HepG2 (cell line): Measurements from ENCODE around the gene DLX4. TPM values are rescaled to one million over a fixed set of nuclear protein-coding genes. Genes with fewer than 3 reads are reported as not detected.

Source experiments
- ATF3 ChIP-seq: sonication (generic); formaldehyde crosslinking; IDR thresholded peaks from 2 replicates; pipeline ENCODE4 v1.4.0; 2020; ENCODE audit warnings: missing genetic modification reagents
- FLYWCH1 ChIP-seq: sonication (generic); formaldehyde crosslinking; IDR thresholded peaks from 2 replicates; pipeline ENCODE4 v1.8.1; 2023; ENCODE audit warnings: mild to moderate bottlenecking, missing genetic modification reagents
- FOXC1 ChIP-seq: sonication (generic); formaldehyde crosslinking; IDR thresholded peaks from 2 replicates; pipeline ENCODE4 v1.8.0; 2022; ENCODE audit warnings: mild to moderate bottlenecking, missing genetic modification reagents, borderline replicate concordance
- GABPA ChIP-seq, 2 experiments: IDR thresholded peaks; 2 replicates each; pipeline ENCODE4 v1.6.1; 2011 to 2016; ENCODE audit warnings: low read depth in 2 of 2, low read length in 1 of 2, missing biosample characterization in 1 of 2, missing genetic modification characterization in 1 of 2
- GFI1 ChIP-seq: sonication (generic); formaldehyde crosslinking; IDR thresholded peaks from 2 replicates; pipeline ENCODE4 v1.5.0; 2020; ENCODE audit warnings: missing genetic modification reagents, mild to moderate bottlenecking, borderline replicate concordance
- HNRNPLL ChIP-seq: fragments of 200-400 bp; formaldehyde crosslinking; IDR thresholded peaks from 2 replicates; pipeline ENCODE4 v1.6.1; 2017; ENCODE audit warnings: mild to moderate bottlenecking, low read depth, low read length; ENCODE audit not compliant: poor library complexity, severe bottlenecking
- KDM1A ChIP-seq: IDR thresholded peaks from 2 replicates; pipeline ENCODE4 v1.6.1; 2016; ENCODE audit warnings: missing compliant biosample characterization
- KDM5B ChIP-seq: sonication (generic); formaldehyde crosslinking; IDR thresholded peaks from 2 replicates; pipeline ENCODE4 v1.4.0; 2020; ENCODE audit warnings: missing genetic modification reagents, mild to moderate bottlenecking, borderline replicate concordance
- KDM6A ChIP-seq: IDR thresholded peaks from 2 replicates; pipeline ENCODE4 v1.6.1; 2016; ENCODE audit warnings: low read depth
- MIER3 ChIP-seq: IDR thresholded peaks from 2 replicates; pipeline ENCODE4 v1.6.1; 2016; ENCODE audit warnings: missing compliant biosample characterization, borderline replicate concordance
- PLRG1 ChIP-seq: fragments of 450-650 bp; conservative IDR thresholded peaks from 2 replicates; pipeline ENCODE4 v1.6.1; 2016
- RELA ChIP-seq: sonication (generic); formaldehyde crosslinking; IDR thresholded peaks from 2 replicates; pipeline ENCODE4 v1.4.0; 2020; ENCODE audit warnings: missing genetic modification reagents
- SAP130 ChIP-seq: IDR thresholded peaks from 2 replicates; pipeline ENCODE4 v1.6.1; 2016; ENCODE audit warnings: low read depth
- SNAPC5 ChIP-seq: sonication (generic); formaldehyde crosslinking; IDR thresholded peaks from 2 replicates; pipeline ENCODE4 v1.8.1; 2023; ENCODE audit warnings: mild to moderate bottlenecking, missing genetic modification reagents, borderline replicate concordance
- TEAD3 ChIP-seq: optimal IDR thresholded peaks from 2 replicates; pipeline ENCODE3; 2016; ENCODE audit warnings: borderline replicate concordance
- THAP11 ChIP-seq: IDR thresholded peaks from 2 replicates; pipeline ENCODE4 v1.6.1; 2016; ENCODE audit warnings: missing biosample characterization, missing genetic modification reagents
- ZFX ChIP-seq: sonication (generic); formaldehyde crosslinking; IDR thresholded peaks from 2 replicates; pipeline ENCODE4 v1.4.0; 2020; ENCODE audit warnings: mild to moderate bottlenecking, low read depth, missing genetic modification reagents, moderate library complexity
- ZMYM3 ChIP-seq: sonication (generic); formaldehyde crosslinking; IDR thresholded peaks from 2 replicates; pipeline ENCODE4 v1.5.1; 2020; ENCODE audit warnings: mild to moderate bottlenecking, missing genetic modification reagents
- ZNF124 ChIP-seq: sonication (generic); formaldehyde crosslinking; IDR thresholded peaks from 2 replicates; pipeline ENCODE4 v1.4.0; 2020; ENCODE audit warnings: missing genetic modification reagents
- ZNF280D ChIP-seq: sonication (generic); formaldehyde crosslinking; IDR thresholded peaks from 2 replicates; pipeline ENCODE4 v1.5.1; 2020; ENCODE audit warnings: mild to moderate bottlenecking, missing genetic modification reagents
- ZNF44 ChIP-seq: sonication (generic); formaldehyde crosslinking; IDR thresholded peaks from 2 replicates; pipeline ENCODE4 v1.5.1; 2020; ENCODE audit warnings: mild to moderate bottlenecking, missing genetic modification reagents
- ZNF557 ChIP-seq: sonication (generic); formaldehyde crosslinking; IDR thresholded peaks from 2 replicates; pipeline ENCODE4 v1.4.0; 2020; ENCODE audit warnings: missing genetic modification reagents
- ZNF709 ChIP-seq: sonication (generic); formaldehyde crosslinking; IDR thresholded peaks from 2 replicates; pipeline ENCODE4 v1.5.0; 2020; ENCODE audit warnings: mild to moderate bottlenecking, missing genetic modification reagents
- ZNF891 ChIP-seq: sonication (generic); formaldehyde crosslinking; IDR thresholded peaks from 2 replicates; pipeline ENCODE4 v1.5.0; 2020; ENCODE audit warnings: mild to moderate bottlenecking, missing genetic modification reagents
- ZSCAN22 ChIP-seq: sonication (generic); formaldehyde crosslinking; IDR thresholded peaks from 2 replicates; pipeline ENCODE4 v1.4.0; 2020; ENCODE audit warnings: mild to moderate bottlenecking, missing genetic modification reagents
- polyA plus RNA-seq, 8 experiments: library from polyadenylated mRNA; depleted of rRNA in 3 of 8; stranded (reverse) in 7 of 8; unstranded in 1 of 8; fragments of >200 nt; fragmentation: Illumina TruSeq in 4 of 8; extraction: Trizol in 4 of 8; gene quantifications; 2 replicates each; pipeline versions ENCODE4 v1.2.1 to v1.2.3, GENCODE V29; 2011 to 2016; ENCODE audit warnings: low read depth in 4 of 8, missing spikeins in 1 of 8, mixed read lengths in 1 of 8; ENCODE audit not compliant: insufficient read depth in 1 of 8
- total RNA-seq, 5 experiments: library from RNA; depleted of rRNA; stranded (reverse); fragments of >200 nt; fragmentation: Illumina TruSeq; extraction: Trizol; gene quantifications; 2 replicates each; pipeline ENCODE4 v1.2.3, GENCODE V29; 2016; ENCODE audit warnings: low read depth in 1 of 5
- TF ChIP-seq, protein P1 (sequence below): sonication (generic); formaldehyde crosslinking; IDR thresholded peaks from 2 replicates; pipeline ENCODE4 v1.5.0; 2020; ENCODE audit warnings: missing genetic modification reagents

Gene DLX4
- total and polyA plus RNA-seq, 2 of the 13 experiments (the other 11 are each of a cell fraction or from before 2014, with no cell fraction given), result 0.55 to 2.3 TPM

GRCh38 chr17:49996495-49997300 lies 27.7 kb downstream of the DLX4 start (continued):
- TF ChIP-seq ZNF44 (CRISPR knock-in tag) (no peak), TEAD3 (CRISPR knock-in tag) (peak; percentile 11), RELA (CRISPR knock-in tag) (no peak), GABPA (IDR thresholded peaks at IDR 0.05; ENCODE audit: low read depth, low read length) (no peak), GABPA (CRISPR knock-in tag; IDR thresholded peaks at IDR 0.05; ENCODE audit: low read depth) (no peak), ZNF709 (CRISPR knock-in tag) (no peak), ATF3 (no peak), KDM1A (peak; percentile 21; the same call in 1 of the 2 replicates), ZMYM3 (peak; percentile 65), ZNF280D (peak; percentile 73; the same call in 1 of the 2 replicates), ZNF891 (CRISPR knock-in tag) (0 out of 2 replicates have a peak, but pooled peaks have one; percentile 15), PLRG1 (no peak), KDM6A (no peak), SNAPC5 (CRISPR knock-in tag) (no peak), GFI1 (CRISPR knock-in tag) (no peak), HNRNPLL (peak; percentile 52), ZNF557 (CRISPR knock-in tag) (no peak), ZSCAN22 (CRISPR knock-in tag) (no peak), SAP130 (CRISPR knock-in tag) (0 out of 2 replicates have a peak, but pooled peaks have one; percentile 20), FLYWCH1 (no peak), ZFX (CRISPR knock-in tag) (no peak), THAP11 (no peak), FOXC1 (CRISPR knock-in tag) (0 out of 2 replicates have a peak, but pooled peaks have one; percentile 51), MIER3 (CRISPR knock-in tag) (peak; percentile 44; the same call in 1 of the 2 replicates), ZNF124 (CRISPR knock-in tag) (peak; percentile 70; the same call in 1 of the 2 replicates), KDM5B (peak; percentile 45; the same call in 1 of the 2 replicates)
- TF ChIP-seq, protein P1, sequence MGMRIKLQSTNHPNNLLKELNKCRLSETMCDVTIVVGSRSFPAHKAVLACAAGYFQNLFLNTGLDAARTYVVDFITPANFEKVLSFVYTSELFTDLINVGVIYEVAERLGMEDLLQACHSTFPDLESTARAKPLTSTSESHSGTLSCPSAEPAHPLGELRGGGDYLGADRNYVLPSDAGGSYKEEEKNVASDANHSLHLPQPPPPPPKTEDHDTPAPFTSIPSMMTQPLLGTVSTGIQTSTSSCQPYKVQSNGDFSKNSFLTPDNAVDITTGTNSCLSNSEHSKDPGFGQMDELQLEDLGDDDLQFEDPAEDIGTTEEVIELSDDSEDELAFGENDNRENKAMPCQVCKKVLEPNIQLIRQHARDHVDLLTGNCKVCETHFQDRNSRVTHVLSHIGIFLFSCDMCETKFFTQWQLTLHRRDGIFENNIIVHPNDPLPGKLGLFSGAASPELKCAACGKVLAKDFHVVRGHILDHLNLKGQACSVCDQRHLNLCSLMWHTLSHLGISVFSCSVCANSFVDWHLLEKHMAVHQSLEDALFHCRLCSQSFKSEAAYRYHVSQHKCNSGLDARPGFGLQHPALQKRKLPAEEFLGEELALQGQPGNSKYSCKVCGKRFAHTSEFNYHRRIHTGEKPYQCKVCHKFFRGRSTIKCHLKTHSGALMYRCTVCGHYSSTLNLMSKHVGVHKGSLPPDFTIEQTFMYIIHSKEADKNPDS (CRISPR knock-in tag), result no peak
